Glutamatergic neuron (in vitro differentiated cells): ENCODE measurements around the gene TWIST2. TPM values are rescaled to one million over a fixed set of nuclear protein-coding genes. Genes with fewer than 3 reads are reported as not detected.

Experiments used
- DNase-seq: peaks from one replicate; pipeline ENCODE4 v3.0.0; 2022
- H3K27ac Mint-ChIP-seq: one replicate; pipeline ENCODE4 v1.8.0; 2020; ENCODE audit warnings: mild to moderate bottlenecking, mixed read lengths, inconsistent platforms; ENCODE audit not compliant: unreplicated experiment
- H3K27me3 Mint-ChIP-seq: one replicate; pipeline ENCODE4 v1.8.0; 2020; ENCODE audit warnings: mild to moderate bottlenecking, moderate library complexity, mixed read lengths, inconsistent platforms; ENCODE audit not compliant: unreplicated experiment
- H3K36me3 Mint-ChIP-seq: one replicate; pipeline ENCODE4 v1.8.0; 2020; ENCODE audit warnings: mild to moderate bottlenecking, mixed read lengths, inconsistent platforms; ENCODE audit not compliant: unreplicated experiment
- H3K4me1 Mint-ChIP-seq: one replicate; pipeline ENCODE4 v1.8.0; 2020; ENCODE audit warnings: mild to moderate bottlenecking, low read depth, mixed read lengths, inconsistent platforms; ENCODE audit not compliant: unreplicated experiment
- H3K4me3 Mint-ChIP-seq: one replicate; pipeline ENCODE4 v1.8.0; 2020; ENCODE audit warnings: mild to moderate bottlenecking, mixed read lengths, inconsistent platforms; ENCODE audit not compliant: unreplicated experiment
- H3K9me3 Mint-ChIP-seq: one replicate; pipeline ENCODE4 v1.8.0; 2020; ENCODE audit warnings: mild to moderate bottlenecking, moderate library complexity, mixed read lengths, inconsistent platforms; ENCODE audit not compliant: unreplicated experiment
- total RNA-seq: library from RNA; stranded (reverse); fragmentation: NEBNext Ultra II Directional; extraction: Animal tissue kit (Norgen Biotek cat#: 25700); gene quantifications from one replicate; pipeline ENCODE4 v1.2.1, GENCODE V29; 2021; ENCODE audit not compliant: unreplicated experiment
- TF ChIP-seq, protein P1 (sequence below): fragments of 200-600 bp; sonication (generic); IDR thresholded peaks from one replicate; pipeline ENCODE4 v1.5.0; 2021; ENCODE audit not compliant: partially characterized antibody, unreplicated experiment

TWIST2 gene
- total RNA-seq, 1 donor from 2014 or later, result not detected

DNA sequence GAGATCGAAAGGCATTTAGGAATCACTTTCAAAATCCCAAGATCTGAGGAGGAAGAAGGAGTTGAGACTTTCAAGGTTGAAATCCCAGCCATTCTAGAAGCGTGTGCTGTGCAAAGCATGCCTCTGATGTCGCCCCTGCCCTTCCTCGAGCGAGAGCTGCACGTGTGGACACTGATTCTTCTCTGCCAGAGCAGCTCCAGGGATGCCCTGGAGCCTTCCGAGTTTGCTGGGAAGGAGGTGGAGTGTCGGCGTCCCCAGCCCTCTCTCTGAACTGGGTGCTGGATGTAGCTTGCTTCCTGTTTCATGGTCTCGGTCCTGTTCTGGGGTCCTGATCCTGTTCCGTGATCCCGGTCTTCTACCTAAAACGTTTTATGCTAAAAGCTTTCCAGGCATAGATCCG is 76.1 kb downstream of the TWIST2 start:
- Mint-ChIP-seq H3K4me3 (no peak overlapping the region), H3K27me3 (peaks cover 8% of the 10 kb centered on the region), H3K27ac (no peak overlapping the region)

DNA sequence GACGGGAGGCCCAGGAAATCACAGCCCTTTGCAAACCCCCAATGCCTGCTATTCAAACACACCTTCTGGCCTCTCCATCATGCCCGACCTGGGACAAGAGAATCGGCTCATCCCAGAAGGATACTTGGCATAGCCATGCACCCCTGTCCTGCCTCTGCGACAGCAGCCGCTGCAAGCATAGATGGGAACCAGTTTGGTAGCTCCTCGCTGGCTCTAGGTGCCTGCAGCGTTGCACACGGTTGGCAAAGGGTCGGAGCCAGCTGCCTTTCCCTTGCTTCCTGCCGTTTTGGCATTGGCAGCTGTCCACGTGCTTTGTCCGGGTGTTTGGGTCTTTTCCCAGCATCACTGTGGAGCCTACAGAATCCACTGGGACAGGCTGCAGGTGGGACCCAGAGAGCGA is 76.9 kb downstream of the TWIST2 start:
- peaks cover 9% of the 10 kb centered on the region for H3K9me3 Mint-ChIP-seq
- peaks cover 8% of the 10 kb centered on the region for H3K4me1 Mint-ChIP-seq
- peaks cover 8% of the 10 kb centered on the region for H3K27me3 Mint-ChIP-seq
- H3K36me3 Mint-ChIP-seq, result no peaks in the 10 kb centered on the region
- no peak overlapping the region for H3K4me3 Mint-ChIP-seq
- H3K27ac Mint-ChIP-seq, result no peak overlapping the region
- TF ChIP-seq, protein P1, sequence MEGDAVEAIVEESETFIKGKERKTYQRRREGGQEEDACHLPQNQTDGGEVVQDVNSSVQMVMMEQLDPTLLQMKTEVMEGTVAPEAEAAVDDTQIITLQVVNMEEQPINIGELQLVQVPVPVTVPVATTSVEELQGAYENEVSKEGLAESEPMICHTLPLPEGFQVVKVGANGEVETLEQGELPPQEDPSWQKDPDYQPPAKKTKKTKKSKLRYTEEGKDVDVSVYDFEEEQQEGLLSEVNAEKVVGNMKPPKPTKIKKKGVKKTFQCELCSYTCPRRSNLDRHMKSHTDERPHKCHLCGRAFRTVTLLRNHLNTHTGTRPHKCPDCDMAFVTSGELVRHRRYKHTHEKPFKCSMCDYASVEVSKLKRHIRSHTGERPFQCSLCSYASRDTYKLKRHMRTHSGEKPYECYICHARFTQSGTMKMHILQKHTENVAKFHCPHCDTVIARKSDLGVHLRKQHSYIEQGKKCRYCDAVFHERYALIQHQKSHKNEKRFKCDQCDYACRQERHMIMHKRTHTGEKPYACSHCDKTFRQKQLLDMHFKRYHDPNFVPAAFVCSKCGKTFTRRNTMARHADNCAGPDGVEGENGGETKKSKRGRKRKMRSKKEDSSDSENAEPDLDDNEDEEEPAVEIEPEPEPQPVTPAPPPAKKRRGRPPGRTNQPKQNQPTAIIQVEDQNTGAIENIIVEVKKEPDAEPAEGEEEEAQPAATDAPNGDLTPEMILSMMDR, result no peak
- no peak for DNase-seq

More for the DNA sequence above, 76.1 kb downstream of the TWIST2 start:
- DNase-seq, result no peak
- Mint-ChIP-seq H3K36me3 (no peaks in the 10 kb centered on the region), H3K4me1 (peaks cover 8% of the 10 kb centered on the region), H3K9me3 (peaks cover 9% of the 10 kb centered on the region)
- TF ChIP-seq, protein P1, result no peak

DNA sequence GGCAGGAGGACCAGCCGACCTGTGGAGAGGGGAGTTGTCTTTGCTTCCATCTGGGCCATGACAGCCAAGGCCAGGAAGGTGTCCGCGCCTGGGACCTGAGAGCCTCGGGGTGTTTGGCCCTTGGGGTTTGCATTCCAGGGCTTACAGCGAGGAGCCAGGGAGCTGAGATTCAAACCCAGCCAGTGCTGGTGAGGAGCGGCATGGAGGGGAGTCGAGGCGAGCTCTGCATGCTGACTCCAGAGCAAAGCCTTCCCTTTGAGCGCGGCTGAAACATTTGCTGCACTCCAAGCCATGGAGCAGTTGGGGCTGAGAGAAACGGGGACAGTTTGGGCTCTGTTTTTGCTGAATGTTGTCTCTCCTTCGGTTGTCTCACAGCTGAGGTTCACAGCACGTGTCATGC is 77.4 kb downstream of the TWIST2 start:
- Mint-ChIP-seq H3K36me3 (no peaks in the 10 kb centered on the region), H3K9me3 (peaks cover 9% of the 10 kb centered on the region), H3K4me3 (no peak overlapping the region), H3K4me1 (peaks cover 7% of the 10 kb centered on the region), H3K27me3 (peaks cover 8% of the 10 kb centered on the region), H3K27ac (no peak overlapping the region)
- DNase-seq, result no peak
- TF ChIP-seq, protein P1, result no peak

DNA sequence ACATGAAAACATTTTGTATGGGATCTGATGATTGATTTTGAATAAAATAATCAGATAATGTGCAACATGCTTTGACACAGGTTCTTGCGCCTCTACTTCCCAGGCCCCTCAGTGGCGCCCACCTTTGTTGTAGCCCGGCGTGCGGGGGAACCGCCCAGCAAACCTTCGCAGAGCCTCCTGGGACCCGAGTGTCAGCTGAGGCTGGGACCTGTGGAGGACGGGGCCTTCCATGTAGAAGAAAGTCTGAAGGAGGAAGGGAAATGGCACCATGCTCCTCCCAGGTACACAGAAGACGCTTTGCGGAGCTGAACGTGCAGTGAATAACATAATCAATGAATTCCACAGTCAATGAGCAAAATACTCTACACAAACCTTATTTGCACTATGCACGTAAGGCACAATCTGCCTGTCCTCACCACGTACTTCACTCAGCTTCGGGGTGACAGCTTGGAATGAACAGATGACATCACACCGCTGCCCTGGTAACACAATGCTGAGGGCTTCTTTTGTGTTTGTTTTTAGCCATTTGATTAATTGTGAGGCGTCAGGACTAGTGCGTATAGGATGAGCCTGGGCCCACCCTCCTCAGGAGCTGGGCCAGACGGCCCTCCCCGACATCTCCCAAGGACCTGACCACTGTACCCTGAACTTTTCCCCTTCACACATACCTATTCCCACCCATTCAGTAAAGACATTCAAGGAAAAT is 78.1 kb downstream of the TWIST2 start:
- H3K36me3 Mint-ChIP-seq, result no peaks in the 10 kb centered on the region
- peaks cover 3% of the 10 kb centered on the region for H3K9me3 Mint-ChIP-seq
- H3K27me3 Mint-ChIP-seq, result peaks cover 3% of the 10 kb centered on the region
- DNase-seq, result no peak
- no peak overlapping the region for H3K27ac Mint-ChIP-seq
- TF ChIP-seq, protein P1, result no peak
- H3K4me3 Mint-ChIP-seq, result no peak overlapping the region
- peaks cover 2% of the 10 kb centered on the region for H3K4me1 Mint-ChIP-seq

DNA sequence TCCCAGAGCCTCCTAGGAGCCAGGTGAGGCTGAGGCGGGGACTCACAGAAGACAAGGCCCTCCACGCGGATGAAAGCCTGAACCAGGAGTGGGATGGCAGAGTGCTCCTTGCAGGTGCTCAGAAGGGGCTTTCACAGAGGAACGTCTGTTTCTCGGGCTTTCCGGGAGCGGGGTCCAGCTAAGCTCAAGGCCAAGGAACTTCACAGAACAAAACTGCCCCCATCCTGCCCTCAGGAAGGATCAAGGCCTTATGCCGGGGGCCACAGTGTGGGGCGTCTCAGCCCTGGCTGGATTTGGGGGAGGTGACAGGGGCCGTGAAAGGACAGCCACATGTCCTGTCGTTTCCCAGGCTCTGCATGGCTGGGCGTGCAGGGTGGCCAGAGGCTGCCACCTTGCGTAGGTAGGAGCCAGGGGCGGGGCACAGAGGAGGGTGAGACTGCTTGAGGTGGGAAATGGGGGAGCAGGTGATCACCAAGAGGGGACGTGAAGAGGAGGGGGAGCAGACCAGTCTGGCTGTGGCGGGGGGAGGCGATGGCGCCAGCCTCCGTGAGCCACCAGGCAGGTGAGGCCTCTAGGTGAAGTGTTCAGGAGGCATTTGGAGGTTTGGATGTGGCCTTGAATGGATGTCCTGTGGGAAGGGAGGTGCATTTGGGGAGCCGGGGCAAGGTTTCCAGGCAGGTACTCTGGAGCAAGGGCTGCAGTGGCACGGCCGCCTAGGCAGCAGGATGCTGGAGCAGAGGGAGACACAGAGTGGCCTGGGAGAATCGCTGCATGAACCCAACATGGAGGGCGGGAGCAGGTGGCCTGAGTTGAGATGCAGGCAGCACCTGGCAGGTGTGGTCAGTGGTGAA is 79.1 kb downstream of the TWIST2 start:
- H3K4me3 Mint-ChIP-seq, result no peak overlapping the region
- DNase-seq, result no peak
- H3K27me3 Mint-ChIP-seq, result peaks cover 3% of the 10 kb centered on the region
- H3K36me3 Mint-ChIP-seq, result no peaks in the 10 kb centered on the region
- TF ChIP-seq, protein P1, result no peak
- peaks cover 2% of the 10 kb centered on the region for H3K4me1 Mint-ChIP-seq
- no peak overlapping the region for H3K27ac Mint-ChIP-seq
- peaks cover 1% of the 10 kb centered on the region for H3K9me3 Mint-ChIP-seq
